GM12878 (cell line): ENCODE data around the gene ZBED5.

Experiments
- CREM ChIP-seq: IDR thresholded peaks from 2 replicates; pipeline ENCODE4 v1.6.1; 2014; ENCODE audit warnings: antibody characterized with exemption, low read depth
- CTCF ChIP-seq, 3 experiments: IDR thresholded peaks in 2 of 3; conservative IDR thresholded peaks in 1 of 3; 2 replicates each; pipeline ENCODE4 v1.5.1; 2011; ENCODE audit warnings: low read depth in 3 of 3, low read length in 3 of 3, mild to moderate bottlenecking in 3 of 3, control low read depth in 2 of 3, moderate library complexity in 2 of 3, inconsistent platforms in 1 of 3, mixed read lengths in 1 of 3; ENCODE audit not compliant: control insufficient read depth in 2 of 3, insufficient read depth in 1 of 3; ENCODE audit errors: extremely low read depth in 1 of 3
- EP300 ChIP-seq, 2 experiments: fragments of 150-350 bp in 1 of 2; IDR thresholded peaks; 2 replicates each; pipeline ENCODE4 v1.6.1; 2011 to 2012; ENCODE audit warnings: low read depth in 2 of 2, low read length in 2 of 2, borderline replicate concordance in 1 of 2, improper control_type of control experiment in 1 of 2, inconsistent platforms in 1 of 2; ENCODE audit not compliant: control insufficient read depth in 1 of 2
- EZH2 ChIP-seq: IDR thresholded peaks from 2 replicates; pipeline ENCODE4 v1.6.1; 2012; ENCODE audit warnings: low read depth, mild to moderate bottlenecking, control low read depth, inconsistent platforms, low read length, borderline replicate concordance; ENCODE audit not compliant: control insufficient read depth
- MTA3 ChIP-seq: IDR thresholded peaks from 2 replicates; pipeline ENCODE4 v1.6.1; 2012; ENCODE audit warnings: low read length, inconsistent platforms, borderline replicate concordance
- NKRF ChIP-seq: fragments of 450-650 bp; conservative IDR thresholded peaks from 2 replicates; pipeline ENCODE4 v1.6.1; 2017; ENCODE audit warnings: mild to moderate bottlenecking, moderate library complexity
- TAF1 ChIP-seq: IDR thresholded peaks from 2 replicates; pipeline ENCODE4 v1.6.1; 2011; ENCODE audit warnings: mild to moderate bottlenecking, low read depth, low read length, borderline replicate concordance
- YY1 ChIP-seq: IDR thresholded peaks from 2 replicates; pipeline ENCODE4 v1.6.1; 2011; ENCODE audit warnings: low read depth, mild to moderate bottlenecking, low read length

GRCh38 chr11:10806206-10806605 lies 51.6 kb downstream of the ZBED5 start:
- TF ChIP-seq YY1 (no peak), CTCF (IDR thresholded peaks at IDR 0.05 in 2 of 3, conservative IDR thresholded peaks at IDR 0.05 in 1 of 3; ENCODE audit: control insufficient read depth in 2 of 3, extremely low read depth in 1 of 3, insufficient read depth in 1 of 3, low read depth in 3 of 3, low read length in 3 of 3) (no peak), EZH2 (no peak), CREM (no peak), NKRF (no peak), TAF1 (no peak), EP300 (IDR thresholded peaks at IDR 0.05; ENCODE audit: borderline replicate concordance in 1 of 2, control insufficient read depth in 1 of 2, low read depth in 2 of 2, low read length in 2 of 2) (no peak), MTA3 (no peak)
